NCI-H2171 treated with DMSO at 0.1 percent for 48 hours (cell line): ENCODE results near the gene OSTM1.

Experiments used
- DNase-seq: peaks from one replicate; lab custom pipeline; 2025; lab: John Stamatoyannopoulos, UW

The OSTM1 gene

DNA sequence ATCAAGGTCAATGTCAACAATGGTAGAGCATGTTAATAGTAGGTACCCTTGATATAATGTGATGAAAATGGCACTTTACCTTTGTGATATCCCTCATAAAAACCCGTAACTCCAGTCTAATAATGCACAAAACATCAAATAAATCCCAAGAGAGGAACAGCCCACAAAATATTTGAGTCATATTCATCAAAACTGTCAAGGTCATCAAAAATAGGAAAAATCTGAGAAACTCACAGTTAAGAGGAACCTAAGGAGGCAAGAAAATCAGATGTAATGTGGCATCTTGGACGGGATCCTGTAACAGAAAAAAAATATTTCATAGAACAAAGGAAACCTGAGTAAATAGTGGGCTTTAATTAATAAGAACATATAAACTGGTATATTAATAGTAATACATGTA is 25.5 kb upstream of the OSTM1 start:
- DNase-seq: no peak

DNA sequence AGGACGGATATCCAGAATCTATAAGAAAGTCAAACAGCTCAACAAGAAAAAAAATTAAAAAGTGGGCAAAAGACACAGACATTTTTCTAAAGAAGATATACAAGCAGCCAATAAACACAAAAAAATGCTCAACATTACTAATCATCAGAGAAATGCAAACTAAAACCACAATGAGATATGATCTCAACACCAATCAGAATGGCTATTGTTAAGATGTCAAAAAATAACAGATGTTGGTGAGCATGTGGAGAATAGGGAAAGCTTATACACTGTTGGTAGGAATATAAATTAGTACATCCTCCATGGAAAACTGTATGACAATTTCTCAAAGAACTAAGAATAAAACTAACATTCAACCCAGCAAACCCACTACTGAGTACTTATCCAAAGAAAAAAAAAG is 23.3 kb upstream of the OSTM1 start:
- DNase-seq: peak; percentile 11

DNA sequence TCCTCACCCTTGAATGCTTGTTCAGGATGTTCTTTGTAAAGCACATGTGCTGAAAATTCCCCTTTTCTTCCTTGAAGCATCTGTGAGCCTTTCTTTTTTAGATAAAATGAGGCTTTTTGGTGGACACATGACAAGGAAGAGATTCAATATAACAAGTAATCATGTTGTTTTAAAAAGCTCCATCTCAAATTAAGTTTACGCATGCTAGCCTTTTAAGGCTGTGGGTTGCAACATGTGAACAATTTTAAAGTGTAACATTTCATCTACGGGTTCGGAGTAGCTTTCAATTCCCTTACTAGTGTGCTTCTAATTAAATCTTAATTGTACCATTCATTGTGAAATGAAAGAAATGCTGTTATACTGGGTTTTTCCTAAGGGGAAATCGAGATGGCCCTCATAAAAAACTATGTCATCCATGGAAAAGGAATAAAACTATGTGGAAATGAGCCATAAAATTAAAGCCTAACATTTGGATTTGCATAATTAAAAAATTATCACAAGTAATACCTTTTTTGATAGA is 19.3 kb upstream of the OSTM1 start:
- no peak for DNase-seq

DNA sequence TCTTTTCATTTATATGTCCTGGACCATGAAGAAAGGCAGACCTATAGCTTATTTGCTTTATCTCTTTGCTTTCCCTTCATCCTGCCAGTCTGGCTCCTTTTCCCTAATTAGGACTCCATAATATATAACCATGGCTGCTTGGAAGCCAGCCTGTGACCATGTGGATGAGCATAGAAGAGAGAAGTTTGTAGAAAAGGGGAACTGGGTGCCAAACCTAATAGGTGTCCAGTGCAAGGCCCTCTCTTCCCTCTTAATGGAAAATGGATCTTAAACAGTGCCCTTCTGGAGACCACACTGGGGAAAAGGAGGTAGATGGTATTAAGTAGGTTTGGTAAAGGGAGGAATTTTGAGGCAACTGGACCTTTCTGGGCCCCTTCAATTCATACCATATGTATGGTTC is 16.7 kb upstream of the OSTM1 start:
- DNase-seq: no peak

DNA sequence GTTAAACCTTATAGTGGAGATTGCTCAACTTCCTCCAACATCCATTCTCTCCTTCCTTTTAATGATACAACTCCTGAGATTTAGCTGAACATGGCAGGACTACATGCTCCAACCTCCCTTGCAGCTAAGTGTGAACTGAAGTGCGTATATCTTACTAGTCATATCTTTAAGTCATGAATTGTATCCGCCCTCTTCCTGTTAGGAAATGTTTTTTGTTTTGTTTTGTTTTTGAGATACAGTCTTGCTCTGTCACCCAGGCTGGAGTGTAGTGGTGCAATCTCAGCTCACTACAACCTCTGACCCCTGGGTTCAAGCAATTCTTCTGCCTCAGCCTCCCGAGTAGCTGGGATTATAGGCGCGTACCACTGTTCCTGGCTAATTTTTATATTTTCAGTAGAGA is 8.8 kb upstream of the OSTM1 start:
- no peak for DNase-seq

DNA sequence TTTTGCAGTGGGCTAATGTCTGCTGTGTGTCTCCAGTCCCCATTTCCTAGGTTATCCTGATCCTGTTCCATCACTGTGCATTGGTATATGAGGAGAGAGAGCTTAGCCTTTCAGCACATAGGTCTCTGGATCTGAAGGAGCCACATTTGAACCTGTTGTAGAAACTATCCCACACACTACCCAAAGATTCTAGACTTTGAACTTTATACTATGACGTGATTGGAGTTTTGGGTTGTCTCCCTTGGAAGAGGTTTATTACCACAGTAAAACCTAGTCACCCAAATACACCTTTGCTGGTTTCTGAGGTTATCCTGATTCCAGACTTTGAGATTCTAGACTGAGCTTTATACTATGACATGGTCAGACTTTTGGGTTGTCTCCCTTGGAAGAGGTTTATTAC is 8.0 kb upstream of the OSTM1 start:
- no peak for DNase-seq

DNA sequence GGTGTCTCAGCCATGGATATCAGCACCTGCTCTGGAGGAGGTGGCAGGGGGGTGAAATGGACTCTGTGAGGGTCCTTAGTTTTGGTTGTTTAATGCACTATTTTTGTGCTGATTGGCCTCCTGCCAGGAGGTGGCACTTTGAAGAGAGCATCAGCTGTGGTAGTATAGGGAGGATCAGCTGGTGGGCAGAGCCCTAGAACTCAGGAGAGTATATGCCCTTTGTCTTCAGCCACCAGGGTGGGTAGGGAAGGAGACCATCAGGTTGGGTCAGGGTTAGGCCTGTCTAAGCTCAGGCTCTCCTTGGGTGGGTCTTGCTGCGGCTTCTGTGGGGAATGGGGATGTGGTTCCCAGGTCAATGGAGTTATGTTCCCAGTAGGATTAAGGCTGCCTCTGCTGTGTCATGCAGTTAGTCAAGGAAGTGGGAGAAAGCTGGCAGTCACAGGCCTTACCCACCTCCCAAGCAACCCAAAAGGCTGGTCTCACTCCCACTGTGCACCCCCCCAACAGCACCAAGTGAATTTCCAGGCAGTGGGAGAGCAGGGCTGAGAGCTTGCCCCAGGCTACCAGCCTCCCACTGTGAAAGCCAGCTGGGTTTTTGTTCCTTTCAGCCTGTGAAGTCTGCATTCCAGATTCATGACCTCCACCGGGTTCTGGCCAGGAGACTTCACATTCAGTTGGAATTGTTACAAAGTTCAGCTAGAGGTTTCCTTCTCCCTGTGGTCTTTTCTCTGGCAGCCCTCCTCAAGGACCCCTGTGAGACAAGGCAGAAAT is 5.7 kb upstream of the OSTM1 start:
- no peak for DNase-seq

DNA sequence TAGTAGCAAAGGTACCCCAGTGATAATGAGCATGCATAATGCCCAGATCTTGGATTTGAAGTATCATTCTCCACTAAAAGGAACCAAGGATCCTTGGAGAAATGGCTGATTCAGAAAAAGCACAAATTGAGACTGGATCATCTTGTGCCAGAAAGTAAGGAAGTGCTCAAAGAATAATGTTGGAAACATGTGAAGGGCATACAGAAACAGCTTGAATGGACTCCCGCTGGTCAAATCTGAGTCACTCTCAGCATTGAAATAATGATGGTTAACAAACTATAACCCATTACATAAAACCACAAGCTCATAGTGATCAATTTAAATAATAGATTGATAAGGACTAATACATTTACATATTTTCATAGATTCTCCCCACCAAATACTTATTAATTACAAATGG is 3.6 kb upstream of the OSTM1 start:
- DNase-seq: no peak

DNA sequence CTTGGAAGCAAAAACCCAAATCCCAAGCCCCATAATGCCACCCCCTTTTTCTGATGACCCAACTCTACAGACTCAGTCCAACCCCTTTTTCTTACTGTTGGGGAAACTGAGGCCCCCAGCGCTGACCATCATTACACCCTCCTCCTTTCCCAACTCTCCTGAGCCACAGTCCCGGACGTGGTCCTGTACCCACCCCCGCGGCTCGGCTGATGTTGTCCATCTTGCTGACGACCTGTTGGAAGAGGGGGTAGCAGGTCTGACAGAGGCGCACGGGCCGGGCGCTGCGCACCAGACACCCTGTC is 533 bp downstream of the OSTM1 start:
- DNase-seq: no peak

DNA sequence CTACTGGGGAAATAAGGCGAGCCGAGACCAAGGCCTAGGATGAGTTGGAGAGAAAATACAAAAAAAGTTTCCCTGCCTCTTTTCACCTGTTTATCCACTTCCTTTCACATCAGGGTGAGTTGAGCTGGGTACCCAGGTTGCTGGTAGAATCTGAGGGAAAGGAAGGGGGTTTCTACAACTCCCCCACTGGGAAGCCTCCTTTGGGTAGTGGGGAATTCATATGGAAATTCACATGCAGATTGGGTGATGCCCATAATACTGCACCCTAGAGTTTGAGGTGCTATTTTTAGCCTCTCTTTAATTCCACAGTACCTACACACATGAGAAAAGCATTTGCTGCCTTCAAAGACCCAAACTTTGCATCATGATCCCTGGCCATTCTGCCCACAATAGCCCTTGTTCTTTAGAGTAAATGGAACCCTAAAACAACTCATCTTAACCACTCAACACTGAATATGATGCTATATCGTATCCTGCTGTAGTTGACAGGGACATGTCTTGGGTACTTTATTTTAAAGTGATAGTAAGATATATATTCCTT is 2.7 kb downstream of the OSTM1 start:
- no peak for DNase-seq

DNA sequence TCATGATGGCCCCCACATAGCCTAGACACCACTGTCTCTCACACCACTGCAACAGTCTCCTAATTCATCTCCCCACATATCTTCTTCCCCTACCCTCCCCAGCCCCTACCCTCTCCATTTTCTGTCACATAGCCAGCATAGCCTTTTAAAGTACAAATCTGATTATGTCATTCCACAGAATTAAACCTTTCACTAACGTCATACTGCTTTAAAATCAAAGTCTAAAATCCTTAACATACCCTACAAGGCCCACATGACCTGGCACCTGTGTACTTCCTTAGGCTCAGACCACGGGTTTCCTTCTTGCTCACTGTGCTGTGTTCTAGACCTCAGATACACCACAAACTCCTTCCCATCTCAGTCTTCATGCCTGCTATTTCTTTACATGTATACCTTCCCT is 5.9 kb downstream of the OSTM1 start:
- no peak for DNase-seq

DNA sequence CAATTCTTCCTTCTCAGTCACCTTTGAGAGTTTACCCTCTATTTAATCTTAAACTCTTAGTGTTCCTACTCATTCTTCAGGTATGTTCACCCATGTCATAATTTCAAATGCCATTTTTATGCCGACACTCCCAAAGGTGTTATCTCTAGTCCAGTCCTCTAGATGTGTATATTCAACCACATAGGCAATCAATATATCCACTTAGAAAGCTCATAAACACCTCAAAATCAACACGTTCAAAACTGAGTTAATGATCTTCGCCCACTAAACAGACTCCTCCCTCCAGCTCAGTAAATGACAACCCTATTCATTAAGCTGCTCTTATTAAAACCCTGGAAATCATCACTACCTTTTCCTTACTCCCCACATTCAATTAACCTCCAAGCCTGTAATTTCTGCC is 6.4 kb downstream of the OSTM1 start:
- DNase-seq: no peak

DNA sequence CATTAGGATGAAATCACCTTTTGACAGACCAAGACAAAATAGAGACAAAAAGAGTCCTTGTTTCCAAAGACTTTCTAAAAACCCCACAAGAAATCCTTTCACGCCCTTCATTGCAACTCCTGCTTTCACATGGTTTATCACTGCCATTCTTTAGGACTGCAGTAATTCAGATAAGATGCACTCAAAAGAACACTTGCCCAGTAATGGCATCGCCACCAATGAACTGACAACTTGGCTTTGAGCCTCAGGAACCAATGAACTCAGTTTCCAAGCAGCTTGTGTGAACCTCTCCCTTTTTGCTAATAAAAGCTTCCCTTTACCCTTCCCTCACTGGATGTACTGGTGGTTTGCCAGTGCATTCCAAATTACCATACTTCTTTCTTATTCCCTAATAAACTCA is 21.8 kb downstream of the OSTM1 start:
- no peak for DNase-seq

DNA sequence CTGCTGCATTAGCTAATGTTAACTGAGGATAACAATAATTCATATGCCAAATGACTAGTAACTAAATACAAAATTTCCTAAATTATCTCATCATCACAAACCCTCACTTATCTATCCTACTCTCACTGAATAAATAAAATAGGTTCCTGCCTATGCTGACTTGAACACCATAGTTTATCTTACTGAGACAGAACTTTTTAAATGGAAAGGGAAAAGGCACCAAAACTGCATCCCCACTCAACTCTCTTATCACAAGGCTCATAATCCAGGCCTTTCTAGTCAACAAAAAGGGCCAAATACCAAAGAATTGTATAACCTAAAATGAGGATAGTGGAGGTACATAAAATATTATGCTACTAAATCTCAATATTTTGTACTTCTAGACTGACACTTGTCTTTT is 23.1 kb downstream of the OSTM1 start:
- DNase-seq: no peak

DNA sequence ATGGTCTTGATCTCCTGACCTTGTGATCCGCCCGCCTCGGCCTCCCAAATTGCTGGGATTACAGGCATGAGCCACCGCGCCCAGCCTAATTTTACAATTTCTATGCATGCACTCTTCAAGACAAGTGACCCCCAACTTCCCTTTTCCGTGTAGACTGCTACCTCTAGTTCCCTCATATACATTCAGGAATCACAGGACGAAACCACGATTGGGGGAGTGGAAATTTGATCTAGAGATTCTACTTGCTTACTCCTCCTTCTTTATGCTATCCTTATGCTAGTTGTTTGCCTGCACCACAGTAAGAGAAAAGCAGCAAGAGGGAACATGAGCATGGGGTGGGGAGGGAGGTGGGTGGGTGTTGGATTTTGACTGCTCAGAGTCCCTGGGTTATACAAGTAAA is 34.9 kb downstream of the OSTM1 start:
- no peak for DNase-seq

DNA sequence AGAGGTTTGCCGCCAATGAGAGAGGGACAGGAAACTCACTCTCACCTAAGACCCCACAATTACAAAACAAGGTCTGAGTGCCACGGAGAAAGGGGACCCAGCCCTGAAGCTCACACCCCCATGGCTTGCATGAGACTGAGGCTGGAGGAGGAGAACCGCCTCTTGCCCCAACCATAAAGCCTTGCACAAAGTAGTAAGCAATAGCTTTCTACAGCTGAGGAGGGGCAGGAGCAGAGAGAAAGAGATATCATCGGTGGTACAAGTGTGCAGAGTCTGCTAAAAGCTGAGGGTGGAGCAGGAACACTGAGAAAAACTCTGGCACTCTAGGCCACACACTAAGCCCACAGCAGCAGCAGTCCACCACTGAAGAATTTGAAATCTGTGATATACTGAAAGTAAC is 37.7 kb downstream of the OSTM1 start:
- no peak for DNase-seq

DNA sequence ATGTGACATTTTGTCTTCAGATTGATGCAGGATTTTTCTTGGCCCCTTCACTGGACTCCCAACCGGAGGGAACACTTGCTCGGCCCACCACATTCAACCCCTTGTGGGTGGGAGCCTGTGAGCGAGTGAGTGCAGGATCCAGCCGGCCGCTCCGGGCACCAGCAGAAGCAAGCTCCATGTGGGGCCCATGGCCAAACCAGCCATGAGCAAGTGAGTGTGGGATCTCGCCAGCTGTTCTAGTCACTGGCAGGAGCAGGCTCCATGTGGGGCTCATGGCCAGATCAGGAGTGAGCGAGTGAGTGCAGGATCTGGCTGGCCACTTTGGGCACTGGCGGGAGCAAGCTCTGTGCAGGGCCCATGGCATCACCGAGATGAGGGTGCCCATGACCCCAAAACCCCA is 42.6 kb downstream of the OSTM1 start:
- DNase-seq: no peak

DNA sequence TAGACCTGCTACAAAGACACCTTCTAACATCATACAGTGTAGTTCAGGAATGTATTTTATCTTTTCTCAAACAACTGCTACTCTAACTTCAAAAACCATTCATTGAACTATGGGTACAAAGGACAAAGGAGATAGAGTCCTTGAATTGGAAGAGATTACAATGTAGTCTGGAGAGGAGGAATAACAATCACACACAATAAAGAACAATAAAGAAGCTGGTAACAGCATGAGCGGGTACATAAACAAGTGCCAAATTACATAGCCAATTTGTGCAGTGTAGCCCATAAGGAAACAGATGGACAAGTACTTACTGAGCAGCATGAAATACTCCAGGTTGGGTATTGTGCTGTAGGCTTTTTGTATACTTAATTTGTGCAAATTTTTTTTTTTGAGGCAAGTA is 44.3 kb downstream of the OSTM1 start:
- DNase-seq: peak; percentile 86

DNA sequence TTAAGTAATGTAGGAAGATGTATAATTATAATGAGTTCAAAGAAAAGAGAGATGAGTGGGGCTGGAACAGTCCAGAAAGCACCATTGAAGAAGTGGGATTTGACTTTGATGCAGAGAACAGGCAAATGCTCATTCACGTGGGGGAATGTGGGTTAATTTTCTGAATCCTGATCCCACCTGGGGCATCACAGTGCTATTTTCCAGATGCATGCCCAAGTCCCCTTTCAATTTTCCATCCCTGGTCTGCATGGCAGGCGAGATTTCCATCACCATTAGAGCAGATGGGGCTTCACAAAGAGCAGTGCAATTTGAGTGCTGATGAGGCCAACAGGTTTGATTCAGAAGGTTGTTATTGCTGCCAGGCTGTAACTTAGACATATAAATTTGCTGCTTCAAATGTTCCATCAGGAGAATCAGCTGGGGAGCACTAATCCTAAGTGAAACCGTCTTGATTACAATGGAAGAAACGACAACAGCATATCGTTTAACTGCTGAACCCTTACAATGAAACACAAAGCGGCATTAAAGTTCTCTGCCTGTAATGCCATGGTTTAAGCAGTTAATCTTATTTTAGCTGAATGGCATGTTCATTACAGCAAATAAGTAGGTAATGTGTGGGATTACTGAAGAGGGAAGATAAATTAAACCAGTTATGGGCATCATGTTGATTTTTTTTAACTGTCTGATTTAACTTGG is 45.2 kb downstream of the OSTM1 start:
- DNase-seq: peak; percentile 95

DNA sequence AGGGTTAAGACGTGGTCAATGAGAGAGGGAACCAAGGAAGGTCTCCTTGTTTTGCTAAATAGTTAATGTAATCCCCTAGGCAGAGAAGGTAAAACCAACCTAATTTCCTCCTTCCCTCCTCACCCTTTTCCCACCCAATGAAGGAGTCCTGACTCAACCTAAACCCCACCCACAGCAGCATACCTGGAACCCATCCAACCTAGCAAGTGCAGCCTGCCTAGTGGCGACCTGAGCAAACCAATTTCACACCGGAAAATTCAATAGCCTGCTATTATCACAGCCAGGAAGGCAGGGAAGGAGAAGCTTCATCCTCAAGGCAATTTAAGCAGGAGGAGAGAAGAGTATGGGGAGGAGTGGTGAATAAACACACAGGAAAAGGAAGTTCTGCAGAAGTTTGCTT is 46.9 kb downstream of the OSTM1 start:
- DNase-seq: peak; percentile 57

DNA sequence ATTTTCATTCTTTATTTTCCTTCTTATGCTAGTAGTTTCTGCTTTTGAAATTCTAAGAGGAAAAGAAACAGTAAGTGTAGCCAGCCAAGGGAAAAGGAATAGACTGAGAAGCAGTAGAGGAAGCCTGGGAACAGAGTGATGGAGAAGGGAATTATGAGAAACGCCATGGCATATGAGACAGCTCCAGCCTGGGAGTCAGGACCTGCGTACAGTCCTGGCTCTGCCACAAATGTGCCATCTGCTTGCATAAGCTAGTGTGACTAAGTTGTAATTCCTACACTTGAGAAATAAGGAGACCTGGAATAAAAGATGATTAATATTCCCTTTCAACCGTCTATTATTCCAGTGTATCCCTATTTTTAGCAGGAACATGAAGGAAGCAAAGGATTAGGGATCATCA is 47.5 kb downstream of the OSTM1 start:
- peak; percentile 23 for DNase-seq

DNA sequence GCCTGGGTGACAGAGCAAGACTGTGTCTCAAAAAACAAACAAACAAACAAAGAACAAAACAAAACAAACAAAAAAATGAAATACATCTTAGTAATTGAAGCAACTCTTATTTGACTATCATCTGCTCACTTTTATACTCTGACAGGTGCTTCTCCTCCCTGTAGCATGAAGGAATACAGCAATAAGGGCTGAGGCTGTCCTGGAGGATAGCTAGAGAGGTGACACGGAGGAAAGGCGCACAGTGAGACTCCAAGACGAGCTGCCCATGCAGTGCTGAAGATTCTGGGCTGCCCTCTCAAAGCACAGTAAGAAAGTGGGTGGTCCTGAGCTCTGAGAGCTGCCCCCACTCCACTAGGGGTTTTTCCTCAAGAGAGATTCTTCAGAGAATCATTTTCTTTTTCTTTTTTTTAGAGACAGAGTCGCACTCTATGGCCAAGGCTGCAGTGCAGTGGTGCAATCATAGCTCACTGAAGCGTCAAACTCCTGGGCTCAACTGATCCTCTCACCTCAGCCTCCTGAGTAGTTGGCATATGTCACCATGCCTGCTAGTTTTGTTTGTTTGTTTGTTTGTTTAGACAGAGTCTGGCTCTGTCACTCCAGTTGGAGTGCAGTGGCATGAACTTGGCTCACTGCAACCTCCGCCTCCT is 50.0 kb downstream of the OSTM1 start:
- no peak for DNase-seq

DNA sequence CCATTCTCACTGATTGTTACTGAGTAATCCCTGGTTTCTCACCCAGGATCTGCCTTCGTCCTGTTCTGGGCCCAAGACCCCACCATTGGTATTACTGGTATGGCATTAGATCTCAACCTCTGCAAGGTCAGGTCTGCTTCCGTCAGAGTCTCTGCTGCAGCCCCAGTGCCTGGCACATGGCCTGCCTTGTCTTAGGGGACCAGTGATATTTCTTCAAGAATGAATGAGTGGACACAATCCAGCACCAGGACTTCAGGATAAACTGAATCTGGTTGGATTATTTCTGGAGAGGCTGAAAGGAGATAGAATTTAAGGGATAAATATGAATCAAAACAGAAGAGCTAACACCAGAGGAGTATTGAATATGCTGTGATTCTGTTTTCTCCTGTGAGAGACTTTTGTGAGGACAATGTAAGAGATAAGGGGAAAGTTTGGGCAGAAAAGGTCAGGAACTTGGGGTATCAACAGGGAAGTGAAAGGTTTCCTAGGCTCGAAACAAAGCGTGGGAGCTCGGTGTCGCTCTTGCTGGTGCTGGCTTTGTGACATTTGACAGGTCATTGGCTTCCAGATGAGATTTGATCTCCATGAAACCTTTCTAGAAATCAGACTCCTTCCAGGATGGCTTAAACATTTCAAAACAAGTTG is 53.9 kb downstream of the OSTM1 start:
- DNase-seq: no peak
